Thoracic aorta (tissue), 2 donors: Measurements from ENCODE around the gene CTNNA3. TPM values are rescaled to one million over a fixed set of nuclear protein-coding genes. Genes with fewer than 3 reads are reported as not detected.

Source experiments
- ATAC-seq: fragments of 150-250 bp; one replicate; pipeline ENCODE4 v1.8.0; 2017; ENCODE audit warnings: low read depth; ENCODE audit not compliant: insufficient number of reproducible peaks, low FRiP score
- DNase-seq: peaks from one replicate; pipeline ENCODE4 v3.0.0-alpha.2; 2020; ENCODE audit warnings: low spot score
- H3K27ac ChIP-seq, 2 donors: fragments of 200-600 bp; sonication (generic); 1 replicate in 1 of 2; 2 replicates in 1 of 2; pipeline ENCODE4 v1.5.1; 2016; ENCODE audit warnings: mild to moderate bottlenecking in 2 of 2, moderate library complexity in 2 of 2
- H3K27me3 ChIP-seq: fragments of 200-600 bp; sonication (generic); replicated peaks from 2 replicates; pipeline ENCODE4 v1.6.0; 2016; ENCODE audit warnings: mild to moderate bottlenecking; ENCODE audit not compliant: insufficient read depth
- H3K36me3 ChIP-seq: fragments of 200-600 bp; sonication (generic); one replicate; pipeline ENCODE4 v1.5.1; 2016
- H3K4me1 ChIP-seq, 2 donors: fragments of 200-600 bp; sonication (generic); 1 replicate in 1 of 2; 2 replicates in 1 of 2; pipeline versions ENCODE4 v1.5.1 to v1.6.0; 2016; ENCODE audit warnings: low read depth in 2 of 2, mild to moderate bottlenecking in 1 of 2; ENCODE audit not compliant: control insufficient read depth in 1 of 2
- H3K4me3 ChIP-seq: fragments of 200-600 bp; sonication (generic); 2 replicates; pipeline ENCODE4 v1.5.1; 2016; ENCODE audit warnings: mild to moderate bottlenecking
- H3K9me3 ChIP-seq: fragments of 200-600 bp; sonication (generic); 2 replicates; pipeline ENCODE4 v1.5.1; 2016
- CTCF ChIP-seq: fragments of 200-600 bp; sonication (generic); IDR thresholded peaks from one replicate; pipeline ENCODE4 v1.5.1; 2019; ENCODE audit warnings: antibody characterized with exemption
- total RNA-seq, 2 donors: library from RNA; depleted of rRNA; stranded (reverse); fragments of >200 nt; gene quantifications; one replicate each; pipeline versions ENCODE4 v1.1.0 to v1.2.3, GENCODE V29; 2016

The CTNNA3 gene
- total RNA-seq, 2 donors from 2014 or later = 0.95 to 1.2 TPM

- no peak for TF ChIP-seq CTCF
- H3K36me3 ChIP-seq = no peaks in the 10 kb centered on the region
- no peak overlapping the region for H3K4me3 ChIP-seq
- no peaks in the 10 kb centered on the region for H3K27me3 ChIP-seq
- DNase-seq (no peak), ATAC-seq (no peak)
- H3K9me3 ChIP-seq = no peaks in the 10 kb centered on the region
- H3K4me1 ChIP-seq = no peaks in the 10 kb centered on the region
- H3K27ac ChIP-seq = no peak overlapping the region
Measured at GRCh38 chr10:66565999-66566398, 1130.0 kb downstream of the CTNNA3 start.

GRCh38 chr10:66564287-66564686 lies 1131.7 kb downstream of the CTNNA3 start:
- DNase-seq (no peak), ATAC-seq (no peak)
- Histone ChIP-seq H3K9me3 (no peaks in the 10 kb centered on the region), H3K27me3 (no peaks in the 10 kb centered on the region), H3K27ac (no peak overlapping the region), H3K4me1 (no peaks in the 10 kb centered on the region), H3K4me3 (no peak overlapping the region), H3K36me3 (no peaks in the 10 kb centered on the region)
- TF ChIP-seq CTCF = no peak

- Histone ChIP-seq H3K27me3 (no peaks in the 10 kb centered on the region), H3K36me3 (no peaks in the 10 kb centered on the region), H3K4me1 (no peaks in the 10 kb centered on the region), H3K9me3 (no peaks in the 10 kb centered on the region), H3K4me3 (no peak overlapping the region), H3K27ac (no peak overlapping the region)
- ATAC-seq (no peak), DNase-seq (no peak)
- TF ChIP-seq CTCF = no peak
Measured at GRCh38 chr10:66555061-66555460, 1140.9 kb downstream of the CTNNA3 start.

- H3K27ac ChIP-seq = no peak overlapping the region
Measured at GRCh38 chr10:66552331-66552730, 1143.7 kb downstream of the CTNNA3 start.

GRCh38 chr10:66550351-66550750 lies 1145.6 kb downstream of the CTNNA3 start:
- Histone ChIP-seq H3K4me3 (no peak overlapping the region), H3K36me3 (no peaks in the 10 kb centered on the region), H3K4me1 (no peaks in the 10 kb centered on the region), H3K9me3 (no peaks in the 10 kb centered on the region), H3K27me3 (no peaks in the 10 kb centered on the region), H3K27ac (no peak overlapping the region)
- DNase-seq (no peak), ATAC-seq (no peak)
- no peak for TF ChIP-seq CTCF

More at GRCh38 chr10:66552331-66552730, 1143.7 kb downstream of the CTNNA3 start:
- Histone ChIP-seq H3K27me3 (no peaks in the 10 kb centered on the region), H3K9me3 (no peaks in the 10 kb centered on the region), H3K4me3 (no peak overlapping the region), H3K4me1 (no peaks in the 10 kb centered on the region), H3K36me3 (no peaks in the 10 kb centered on the region)
- no peak for DNase-seq
- ATAC-seq = no peak
- TF ChIP-seq CTCF = no peak
